ENCODE data around the gene PARN. TPM values are rescaled to one million over a fixed set of nuclear protein-coding genes. Genes with fewer than 3 reads are reported as not detected.

Gene PARN
- total RNA-seq, 2 experiments from 2014 or later, result 27.4 to 28.2 TPM

- Histone ChIP-seq H3K27ac (ENCODE audit: low read depth in 1 of 2, low read length in 2 of 2) (no peak overlapping the region), H3K27me3 (ENCODE audit: control insufficient read depth in 1 of 2, insufficient read depth in 2 of 2, low read length in 2 of 2) (no peaks in the 10 kb centered on the region), H3K4me1 (ENCODE audit: insufficient read depth, low read length) (no peaks in the 10 kb centered on the region), H3K9me3 (ENCODE audit: control insufficient read depth in 1 of 2, insufficient read depth in 1 of 2, low read length in 2 of 2) (no peaks in the 10 kb centered on the region), H3K4me3 (ENCODE audit: low read length) (no peak overlapping the region), H3K36me3 (ENCODE audit: insufficient read depth, low read length) (no peaks in the 10 kb centered on the region)
- intact Hi-C loops (cut with DNase I, micrococcal nuclease), result no loop called here
- TF ChIP-seq CTCF (IDR thresholded peaks at IDR 0.05), result no peak
- no peaks in the 10 kb centered on the region for H3K36me3 Mint-ChIP-seq (ENCODE audit: low read depth)
- DNase-seq, result no peak
- ChIA-PET POLR2A (no interaction called here), CTCF (interaction anchor here (0.6 kb wide), 1 partner anchor 27 kb away, joined by 3 read pairs; no protein-coding TSS in a partner anchor)
- H3K4me3 Mint-ChIP-seq, result no peak overlapping the region
- ATAC-seq (ENCODE audit: poor library complexity), result no peak
- no peaks in the 10 kb centered on the region for H3K27me3 Mint-ChIP-seq
- H3K27ac Mint-ChIP-seq, result no peak overlapping the region
- no peaks in the 10 kb centered on the region for H3K9me3 Mint-ChIP-seq
- H3K4me1 Mint-ChIP-seq (ENCODE audit: low read depth), result no peaks in the 10 kb centered on the region
Observed at GRCh38 chr16:14394834-14395233, 235.2 kb downstream of the PARN start.

DNA sequence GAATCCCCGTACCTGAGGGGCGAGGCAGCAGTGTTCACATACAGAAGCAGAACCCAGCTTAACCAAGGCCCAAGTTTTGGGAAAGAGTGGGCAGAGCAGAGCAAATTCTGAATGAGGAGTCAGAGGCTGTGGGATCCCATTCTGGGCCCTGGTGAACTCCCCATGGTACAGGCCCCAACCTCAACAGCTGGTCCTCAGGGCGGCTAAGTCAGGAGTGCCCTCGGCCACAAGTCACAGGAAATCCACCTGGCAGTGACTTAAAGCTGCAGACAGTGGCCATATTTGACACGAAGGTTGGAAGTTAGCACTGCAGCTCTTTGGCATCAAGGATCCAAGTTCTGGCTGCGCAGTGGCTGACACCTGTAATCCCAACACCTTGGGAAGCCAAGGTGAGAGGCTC, 237.1 kb downstream of the PARN start:
- ChIA-PET POLR2A (no interaction called here), CTCF (interaction anchor here (0.7 kb wide), 1 partner anchor 71 kb away, joined by 3 read pairs; no protein-coding TSS in a partner anchor)
- ATAC-seq (ENCODE audit: poor library complexity) (no peak), DNase-seq (no peak)
- H3K4me1 Mint-ChIP-seq (ENCODE audit: low read depth), result no peaks in the 10 kb centered on the region
- no peaks in the 10 kb centered on the region for H3K4me1 ChIP-seq (ENCODE audit: insufficient read depth, low read length)
- TF ChIP-seq CTCF (IDR thresholded peaks at IDR 0.05), result no peak
- H3K27ac ChIP-seq (ENCODE audit: low read depth in 1 of 2, low read length in 2 of 2), result no peak overlapping the region
- no peaks in the 10 kb centered on the region for H3K36me3 Mint-ChIP-seq (ENCODE audit: low read depth)
- H3K9me3 Mint-ChIP-seq, result no peaks in the 10 kb centered on the region
- intact Hi-C loops (cut with DNase I, micrococcal nuclease), result no loop called here
- no peak overlapping the region for H3K4me3 ChIP-seq (ENCODE audit: low read length)
- no peaks in the 10 kb centered on the region for H3K36me3 ChIP-seq (ENCODE audit: insufficient read depth, low read length)
- H3K27me3 Mint-ChIP-seq, result no peaks in the 10 kb centered on the region
- H3K27me3 ChIP-seq (ENCODE audit: control insufficient read depth in 1 of 2, insufficient read depth in 2 of 2, low read length in 2 of 2), result no peaks in the 10 kb centered on the region
- H3K4me3 Mint-ChIP-seq, result no peak overlapping the region
- H3K9me3 ChIP-seq (ENCODE audit: control insufficient read depth in 1 of 2, insufficient read depth in 1 of 2, low read length in 2 of 2), result no peaks in the 10 kb centered on the region
- no peak overlapping the region for H3K27ac Mint-ChIP-seq

DNA sequence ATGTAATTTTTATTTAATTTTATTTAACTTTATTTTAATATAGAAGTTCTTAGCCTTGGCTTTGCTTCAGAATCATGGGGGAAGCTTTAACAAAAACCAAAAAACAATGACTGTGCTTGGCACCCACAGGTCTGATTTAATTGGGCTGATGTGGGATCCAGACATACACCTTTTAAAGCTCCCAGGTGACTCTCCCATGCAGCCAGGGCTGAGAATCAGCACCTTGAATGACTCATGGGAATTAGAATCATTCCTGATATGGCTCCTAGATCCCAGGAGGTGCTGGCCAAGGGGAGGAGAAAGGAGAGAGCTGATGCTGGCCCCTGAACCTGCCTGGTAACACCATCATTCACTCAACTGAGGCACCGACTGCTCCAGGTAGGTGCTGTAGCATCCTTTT, 240.7 kb downstream of the PARN start:
- no peak overlapping the region for H3K4me3 ChIP-seq (ENCODE audit: low read length)
- Mint-ChIP-seq H3K4me3 (no peak overlapping the region), H3K27me3 (no peaks in the 10 kb centered on the region), H3K36me3 (ENCODE audit: low read depth) (no peaks in the 10 kb centered on the region), H3K4me1 (ENCODE audit: low read depth) (no peaks in the 10 kb centered on the region), H3K9me3 (no peaks in the 10 kb centered on the region), H3K27ac (no peak overlapping the region)
- ChIA-PET POLR2A (no interaction called here), CTCF (no interaction called here)
- DNase-seq (no peak), ATAC-seq (ENCODE audit: poor library complexity) (no peak)
- H3K27ac ChIP-seq (ENCODE audit: low read depth in 1 of 2, low read length in 2 of 2), result no peak overlapping the region
- H3K36me3 ChIP-seq (ENCODE audit: insufficient read depth, low read length), result no peaks in the 10 kb centered on the region
- peaks cover 0 to 4% of the 10 kb centered on the region in 2 experiments for H3K9me3 ChIP-seq (ENCODE audit: control insufficient read depth in 1 of 2, insufficient read depth in 1 of 2, low read length in 2 of 2)
- no peaks in the 10 kb centered on the region for H3K4me1 ChIP-seq (ENCODE audit: insufficient read depth, low read length)
- intact Hi-C loops (cut with DNase I, micrococcal nuclease), result no loop called here
- no peak for TF ChIP-seq CTCF (IDR thresholded peaks at IDR 0.05)
- H3K27me3 ChIP-seq (ENCODE audit: control insufficient read depth in 1 of 2, insufficient read depth in 2 of 2, low read length in 2 of 2), result no peaks in the 10 kb centered on the region

Measured in CD4-positive, alpha-beta T cell (primary cell).